ENCODE results near the gene LEFTY2. TPM values are rescaled to one million over a fixed set of nuclear protein-coding genes. Genes with fewer than 3 reads are reported as not detected.
"Not testable (repeated sequence)": the region's sequence is repeated elsewhere in the genome, so short reads cannot be mapped to it uniquely, and the experiment has no call there.

Gene LEFTY2
- total and polyA plus RNA-seq, 4 donors: 0.11 to 0.52 (median 0.35) TPM

GRCh38 chr1:225888289-225888897 lies 52.6 kb downstream of the LEFTY2 start:
- no peak for TF ChIP-seq CTCF (IDR thresholded peaks at IDR 0.05; ENCODE audit: control extremely low read depth, extremely low read depth)
- peaks cover 0 to 34% (median 10%) of the 10 kb centered on the region in 5 donors for H3K4me1 ChIP-seq (ENCODE audit: control insufficient read depth in 5 of 5, insufficient read depth in 5 of 5, low read length in 5 of 5)
- WGBS, 2 donors: 86 to 92% methylated on average over 18 of the region's 18 CpGs
- no peak for ATAC-seq (ENCODE audit: insufficient read depth, low FRiP score)
- no peak overlapping the region for H3K27ac ChIP-seq (ENCODE audit: low read depth in 1 of 2, low read length in 1 of 2)
- no peaks in the 10 kb centered on the region for H3K36me3 ChIP-seq (ENCODE audit: control insufficient read depth in 4 of 4, insufficient read depth in 4 of 4, low read length in 4 of 4)
- H3K27me3 ChIP-seq (ENCODE audit: control insufficient read depth in 3 of 3, insufficient read depth in 3 of 3, low read length in 2 of 3): no peaks in the 10 kb centered on the region
- DNase-seq: no peak
- H3K9ac ChIP-seq (ENCODE audit: insufficient read depth in 1 of 2, low read length in 2 of 2): peak overlapping the region in 1 of 2 donors; percentile 23
- H3K9me3 ChIP-seq (ENCODE audit: control insufficient read depth in 4 of 4, insufficient read depth in 3 of 4, low read length in 3 of 4): no peaks in the 10 kb centered on the region
- no peak overlapping the region for H3K4me3 ChIP-seq

DNA sequence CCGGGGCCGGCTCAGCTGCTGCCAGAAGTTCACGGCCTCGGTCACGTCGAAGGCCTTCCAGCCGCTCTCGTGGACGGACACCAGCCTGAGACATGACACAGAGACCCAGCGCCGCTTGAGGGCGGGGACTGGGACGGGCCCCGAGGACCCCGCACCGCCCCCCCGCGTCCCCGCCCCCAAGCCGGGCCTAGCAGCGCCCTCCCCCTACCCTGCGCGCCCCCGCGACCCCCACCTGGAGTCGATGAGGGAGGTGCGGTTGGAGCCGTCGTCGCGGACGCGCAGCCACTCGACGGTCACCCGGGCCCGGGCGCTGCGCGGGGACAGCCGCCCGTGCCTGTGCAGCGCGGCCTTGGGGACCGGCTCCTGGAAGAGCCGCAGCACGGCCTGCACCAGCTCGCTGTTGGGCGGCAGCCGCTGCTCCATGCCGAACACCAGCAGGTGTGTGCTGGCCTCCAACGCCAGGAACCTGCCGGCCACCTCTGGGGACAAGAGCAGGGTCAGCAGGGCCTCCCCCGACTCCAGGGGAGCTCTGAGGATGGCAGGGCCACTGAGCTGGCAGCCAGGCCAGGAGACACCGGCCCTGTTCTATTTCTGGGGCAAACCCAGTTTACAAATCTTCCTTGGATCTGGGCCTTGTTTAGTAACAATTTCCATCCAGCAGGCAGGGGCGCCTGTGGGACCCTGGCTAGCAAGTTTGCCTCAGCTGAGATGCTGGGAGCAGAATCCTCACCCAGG lies 53.3 kb downstream of the LEFTY2 start:
- not testable (repeated sequence) for H3K27ac ChIP-seq (ENCODE audit: low read depth in 1 of 2, low read length in 1 of 2); H3K4me3 ChIP-seq; ATAC-seq (ENCODE audit: insufficient read depth, low FRiP score); H3K9ac ChIP-seq (ENCODE audit: insufficient read depth in 1 of 2, low read length in 2 of 2); H3K9me3 ChIP-seq (ENCODE audit: control insufficient read depth in 4 of 4, insufficient read depth in 3 of 4, low read length in 3 of 4); H3K27me3 ChIP-seq (ENCODE audit: control insufficient read depth in 3 of 3, insufficient read depth in 3 of 3, low read length in 2 of 3); H3K36me3 ChIP-seq (ENCODE audit: control insufficient read depth in 4 of 4, insufficient read depth in 4 of 4, low read length in 4 of 4)
- 22 to 50% methylated on average over 18 to 54 of the region's 56 CpGs for WGBS, 2 donors
- H3K4me1 ChIP-seq (ENCODE audit: control insufficient read depth in 5 of 5, insufficient read depth in 5 of 5, low read length in 5 of 5): peaks cover 0 to 34% (median 10%) of the 10 kb centered on the region in 5 donors
- DNase-seq: peak in 1 of 3 donors; percentile 8

DNA sequence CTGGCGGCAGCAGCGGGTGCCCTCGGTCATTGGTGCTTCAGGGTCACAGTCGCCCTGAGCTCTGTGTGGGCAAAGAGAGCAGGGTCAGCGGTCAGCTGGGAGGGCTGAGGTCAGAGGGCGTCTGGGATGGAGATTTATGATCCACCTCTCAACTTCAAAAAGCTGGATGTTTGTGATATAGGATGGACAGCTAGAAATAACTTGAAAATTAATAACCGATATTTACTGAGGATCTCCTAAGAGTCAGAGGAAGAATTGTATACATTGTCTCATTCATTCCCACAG lies 54.0 kb downstream of the LEFTY2 start:
- no peak for ATAC-seq (ENCODE audit: insufficient read depth, low FRiP score)
- WGBS, 2 donors: 95 to 98% methylated on average over 7 of the region's 7 CpGs

More for the DNA sequence above, 54.0 kb downstream of the LEFTY2 start:
- TF ChIP-seq CTCF (IDR thresholded peaks at IDR 0.05; ENCODE audit: control extremely low read depth, extremely low read depth): no peak
- Histone ChIP-seq H3K9ac (ENCODE audit: insufficient read depth in 1 of 2, low read length in 2 of 2) (no peak overlapping the region), H3K4me1 (ENCODE audit: control insufficient read depth in 5 of 5, insufficient read depth in 5 of 5, low read length in 5 of 5) (peaks cover 0 to 34% (median 10%) of the 10 kb centered on the region in 5 donors), H3K4me3 (no peak overlapping the region), H3K36me3 (ENCODE audit: control insufficient read depth in 4 of 4, insufficient read depth in 4 of 4, low read length in 4 of 4) (no peaks in the 10 kb centered on the region), H3K9me3 (ENCODE audit: control insufficient read depth in 4 of 4, insufficient read depth in 3 of 4, low read length in 3 of 4) (no peaks in the 10 kb centered on the region), H3K27me3 (ENCODE audit: control insufficient read depth in 3 of 3, insufficient read depth in 3 of 3, low read length in 2 of 3) (no peaks in the 10 kb centered on the region), H3K27ac (ENCODE audit: low read depth in 1 of 2, low read length in 1 of 2) (no peak overlapping the region)
- no peak for DNase-seq

Small RNAs within 50 kb of the gene (small RNA-seq; reads per million reads assigned to genes)
- gene AL117348.1 (ENCODE audit: low replicate concordance) (not detected), gene NDUFA3P3 (ENCODE audit: low replicate concordance) (not detected)

Other genes starting within 250 kb of the LEFTY2 start
- 100 to 1,000 TPM; 192 to 244 TPM for gene SRP9, start 163.4 kb downstream of the LEFTY2 start, total RNA-seq
- 100 to 1,000 TPM; 156 to 172 TPM for gene SRP9, start 163.4 kb downstream of the LEFTY2 start, polyA plus RNA-seq
- gene EPHX1, start 131.1 kb downstream of the LEFTY2 start, total RNA-seq: 100 to 1,000 TPM; 114 to 115 TPM
- 10 to 100 TPM; 31.7 to 83.1 TPM for gene EPHX1, start 131.1 kb downstream of the LEFTY2 start, polyA plus RNA-seq
- gene TMEM63A, start 58.8 kb downstream of the LEFTY2 start, total RNA-seq: 100 to 1,000 TPM in 1 of 2 donors, 10 to 100 TPM in 1; 95.5 to 108 TPM
- 10 to 100 TPM; 26.1 to 50.6 TPM for gene TMEM63A, start 58.8 kb downstream of the LEFTY2 start, polyA plus RNA-seq
- gene LEFTY1, start 52.1 kb downstream of the LEFTY2 start, total RNA-seq: 1 to 10 TPM in 1 of 2 donors, under 1 TPM in 1; 0.40 to 2.1 TPM
- gene LEFTY1, start 52.1 kb downstream of the LEFTY2 start, polyA plus RNA-seq: under 1 TPM; 0.12 to 0.29 TPM
- 10 to 100 TPM; 32.6 to 85.4 TPM for gene PYCR2, start 17.0 kb downstream of the LEFTY2 start, total RNA-seq
- 100 to 1,000 TPM in 1 of 2 donors, 10 to 100 TPM in 1; 84.1 to 105 TPM for gene PYCR2, start 17.0 kb downstream of the LEFTY2 start, polyA plus RNA-seq
- 10 to 100 TPM; 17.1 to 35.5 TPM for gene SDE2, start 58.1 kb upstream of the LEFTY2 start, total RNA-seq
- 10 to 100 TPM in 1 of 2 donors, 1 to 10 TPM in 1; 6.7 to 13.4 TPM for gene SDE2, start 58.1 kb upstream of the LEFTY2 start, polyA plus RNA-seq
- gene H3-3A, start 121.5 kb upstream of the LEFTY2 start, total RNA-seq: 100 to 1,000 TPM; 404 to 551 TPM
- gene H3-3A, start 121.5 kb upstream of the LEFTY2 start, polyA plus RNA-seq: 1,000 to 10,000 TPM in 1 of 2 donors, 100 to 1,000 TPM in 1; 758 to 1,014 TPM
- gene ACBD3, start 245.5 kb upstream of the LEFTY2 start, total RNA-seq: 10 to 100 TPM; 39.7 to 51.9 TPM
- 10 to 100 TPM; 13.5 to 21.2 TPM for gene ACBD3, start 245.5 kb upstream of the LEFTY2 start, polyA plus RNA-seq

Measured in lung (tissue), 13 donors.